ENCODE measurements around the gene ELF2. TPM values are rescaled to one million over a fixed set of nuclear protein-coding genes. Genes with fewer than 3 reads are reported as not detected.

Gene ELF2
- total and polyA plus RNA-seq, 2 of the 8 experiments (the other 6 are each of a cell fraction or from before 2014, with no cell fraction given) = 21.1 to 44.3 TPM

DNA sequence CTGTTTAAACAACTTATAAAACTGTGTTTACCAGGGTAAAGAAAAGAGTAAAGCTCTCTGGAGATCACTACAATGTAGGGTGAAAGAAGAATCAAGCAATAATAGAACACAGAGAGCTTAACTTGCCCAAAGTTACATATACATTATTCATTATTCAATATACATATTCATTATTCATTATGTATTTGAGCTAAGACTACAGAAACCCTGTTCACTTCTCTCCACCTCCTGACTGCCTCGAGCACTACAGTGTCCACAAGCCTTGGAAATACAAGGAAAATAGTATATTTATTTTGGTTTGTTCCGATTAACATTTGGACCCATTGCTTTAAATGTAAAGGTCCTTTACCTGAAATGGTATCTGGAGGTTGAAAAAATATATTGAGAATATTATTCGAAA is 35.9 kb upstream of the ELF2 start:
- no peak overlapping the region for H4K5ac ChIP-seq (ENCODE audit: insufficient read length, low read depth, low read length)
- 90% methylated on average over 3 of the region's 3 CpGs; no CpG with 5 or more reads in 1 of the 2 experiments for WGBS, 2 experiments (ENCODE audit: extremely low coverage in 1 of 2, insufficient coverage in 1 of 2, insufficient read length in 1 of 2, insufficient replicate concordance in 2 of 2, low coverage in 1 of 2, low lambda C conversion rate in 2 of 2, missing lambda C conversion rate in 1 of 2)

More for the DNA sequence above, 35.9 kb upstream of the ELF2 start:
- FAIRE-seq (no peak), DNase-seq (ENCODE audit: low read depth in 1 of 2, low spot score in 2 of 2) (no peak)
- H2BK12ac ChIP-seq (ENCODE audit: low read depth, low read length) = no peak overlapping the region
- H4K8ac ChIP-seq (ENCODE audit: extremely low read depth, insufficient read depth, low read length) = no peak overlapping the region
- H3K18ac ChIP-seq (ENCODE audit: extremely low read depth, low read length) = no peak overlapping the region
- no peaks in the 10 kb centered on the region for H3K23me2 ChIP-seq (ENCODE audit: low read depth, low read length)
- H4K91ac ChIP-seq (replicated peaks; ENCODE audit: insufficient read length, low read length) = no peak overlapping the region
- H2BK5ac ChIP-seq (ENCODE audit: low read depth, low read length) = no peak overlapping the region
- no peak overlapping the region for H2AK5ac ChIP-seq (ENCODE audit: low read depth, low read length)
- H3K4me3 ChIP-seq (ENCODE audit: extremely low read depth in 1 of 4, insufficient read depth in 2 of 4, low read depth in 3 of 4, low read length in 4 of 4) = no peak overlapping the region
- no peaks in the 10 kb centered on the region for H4K20me1 ChIP-seq (replicated peaks in 1 of 2; ENCODE audit: control insufficient read depth in 1 of 2, insufficient read depth in 2 of 2, low read length in 2 of 2)
- no peak overlapping the region for H2BK15ac ChIP-seq (ENCODE audit: low read length)
- no peak overlapping the region for H3K27ac ChIP-seq (ENCODE audit: low read depth, low read length)
- no peak overlapping the region for H3K4ac ChIP-seq (replicated peaks; ENCODE audit: insufficient read length, low read depth, low read length)
- no peak overlapping the region for H2BK120ac ChIP-seq (replicated peaks; ENCODE audit: low read depth, low read length)
- H3K27me3 ChIP-seq (replicated peaks in 1 of 4; ENCODE audit: control insufficient read depth in 3 of 4, extremely low read depth in 1 of 4, insufficient read depth in 3 of 4, low read length in 3 of 4) = no peaks in the 10 kb centered on the region
- TF ChIP-seq GTF2F1 (IDR thresholded peaks at IDR 0.05; ENCODE audit: borderline replicate concordance, low read depth, low read length) = no peak
- no peak for TF ChIP-seq POLR2A (IDR thresholded peaks at IDR 0.05; ENCODE audit: control extremely low read depth in 1 of 2, low read depth in 2 of 2, low read length in 2 of 2)
- TF ChIP-seq TAF7 (optimal IDR thresholded peaks at IDR 0.05; ENCODE audit: borderline replicate concordance, low read depth, low read length) = no peak
- no peak for TF ChIP-seq CHD2 (IDR thresholded peaks at IDR 0.05; ENCODE audit: low read length)
- no peak for TF ChIP-seq CBX8 (IDR thresholded peaks at IDR 0.05; ENCODE audit: borderline replicate concordance, low read depth, low read length)
- TF ChIP-seq SAP30 (IDR thresholded peaks at IDR 0.05; ENCODE audit: insufficient read depth, insufficient replicate concordance, low read length) = no peak
- no peak overlapping the region for H3K56ac ChIP-seq (replicated peaks; ENCODE audit: insufficient read length, low read depth, low read length)
- H3K9ac ChIP-seq (replicated peaks in 1 of 4; ENCODE audit: extremely low read depth in 1 of 4, low read depth in 3 of 4, low read length in 3 of 4) = no peak overlapping the region
- no peak overlapping the region for H2BK20ac ChIP-seq (ENCODE audit: low read length)
- no peak overlapping the region for H2AFZ ChIP-seq (ENCODE audit: low read length)
- H3K23ac ChIP-seq (ENCODE audit: insufficient read length) = no peak overlapping the region
- ChIA-PET CTCF (ENCODE audit: partially characterized antibody) (interaction anchor here (1.0 kb wide), 1 partner anchor 113 kb away, joined by 4 read pairs; no protein-coding TSS in a partner anchor), POLR2A (ENCODE audit: partially characterized antibody) (interaction anchor here (0.8 kb wide), 1 partner anchor 34 kb away, joined by 3 read pairs; no protein-coding TSS in a partner anchor)
- H3K36me3 ChIP-seq (ENCODE audit: control insufficient read depth in 2 of 4, insufficient read depth in 4 of 4, low read length in 3 of 4) = no peaks in the 10 kb centered on the region
- no peaks in the 10 kb centered on the region for H3K79me1 ChIP-seq (ENCODE audit: low read depth, low read length)
- H3K9me3 ChIP-seq (ENCODE audit: insufficient read depth in 2 of 2, low read depth in 1 of 2, low read length in 1 of 2) = no peaks in the 10 kb centered on the region
- no peak overlapping the region for H3K14ac ChIP-seq (ENCODE audit: insufficient read length)
- H3K4me1 ChIP-seq (replicated peaks in 1 of 4; ENCODE audit: control insufficient read depth in 3 of 4, insufficient read depth in 4 of 4, low read length in 3 of 4) = no peaks in the 10 kb centered on the region
- no peak overlapping the region for H3K4me2 ChIP-seq (ENCODE audit: insufficient read depth in 1 of 2, low read depth in 2 of 2, low read length in 2 of 2)
- H3K79me2 ChIP-seq (ENCODE audit: control insufficient read depth in 1 of 2, insufficient read depth in 2 of 2, low read length in 2 of 2) = no peaks in the 10 kb centered on the region
